ENCODE results near the gene SOWAHA.
A peak's percentile ranks its signal among the peaks of the same experiment; 100 is the strongest.

SOWAHA gene

GRCh38 chr5:132856011-132856410, 42.9 kb downstream of the SOWAHA start:
- DNase-seq, result no peak

GRCh38 chr5:132859889-132860437, 46.9 kb downstream of the SOWAHA start:
- no peak for DNase-seq

GRCh38 chr5:132860742-132861141, 47.6 kb downstream of the SOWAHA start:
- no peak for DNase-seq

GRCh38 chr5:132865668-132866341, 52.7 kb downstream of the SOWAHA start:
- DNase-seq, result peak in 2 of 3 experiments; percentile 49 to 54
